Nephron progenitor cell (in vitro differentiated cells): ENCODE measurements around the gene ENOSF1.

Experiments used
- DNase-seq: peaks from one replicate; pipeline ENCODE4 v3.0.0; 2021
- H3K27ac Mint-ChIP-seq: 2 replicates; pipeline ENCODE4 v1.8.0; 2021; ENCODE audit warnings: mild to moderate bottlenecking, moderate library complexity, mixed read lengths
- H3K27me3 Mint-ChIP-seq: 2 replicates; pipeline ENCODE4 v1.8.0; 2021; ENCODE audit warnings: mild to moderate bottlenecking, low read depth, mixed read lengths; ENCODE audit not compliant: poor library complexity
- H3K36me3 Mint-ChIP-seq: 2 replicates; pipeline ENCODE4 v1.8.0; 2021; ENCODE audit warnings: low read depth, mixed read lengths
- H3K4me1 Mint-ChIP-seq: 2 replicates; pipeline ENCODE4 v1.8.0; 2021; ENCODE audit warnings: mixed read lengths
- H3K4me3 Mint-ChIP-seq: 2 replicates; pipeline ENCODE4 v1.8.0; 2021; ENCODE audit warnings: mild to moderate bottlenecking, moderate library complexity, mixed read lengths
- H3K9me3 Mint-ChIP-seq: 2 replicates; pipeline ENCODE4 v1.8.0; 2021; ENCODE audit warnings: mild to moderate bottlenecking, moderate library complexity, mixed read lengths
- CTCF ChIP-seq: fragments of 200-600 bp; sonication (generic); IDR thresholded peaks from 2 replicates; pipeline ENCODE4 v1.5.0; 2021; ENCODE audit warnings: antibody characterized with exemption

Gene ENOSF1

GRCh38 chr18:629269-630150 lies 82.9 kb downstream of the ENOSF1 start:
- TF ChIP-seq CTCF = peak; percentile 10
- Mint-ChIP-seq H3K4me1 (no peaks in the 10 kb centered on the region), H3K9me3 (peaks cover 3% of the 10 kb centered on the region), H3K36me3 (peaks cover 9% of the 10 kb centered on the region), H3K4me3 (no peak overlapping the region), H3K27me3 (no peaks in the 10 kb centered on the region), H3K27ac (no peak overlapping the region)
- no peak for DNase-seq

GRCh38 chr18:627231-627630 lies 85.2 kb downstream of the ENOSF1 start:
- H3K36me3 Mint-ChIP-seq = peaks cover 9% of the 10 kb centered on the region

GRCh38 chr18:623761-624620 lies 88.4 kb downstream of the ENOSF1 start:
- Mint-ChIP-seq H3K4me3 (no peak overlapping the region), H3K4me1 (peaks cover 13% of the 10 kb centered on the region), H3K27me3 (peaks cover 3% of the 10 kb centered on the region), H3K27ac (no peak overlapping the region), H3K9me3 (no peaks in the 10 kb centered on the region), H3K36me3 (no peaks in the 10 kb centered on the region)
- peak; percentile 73 for DNase-seq
- peak; percentile 75 for TF ChIP-seq CTCF

More at GRCh38 chr18:627231-627630, 85.2 kb downstream of the ENOSF1 start:
- Mint-ChIP-seq H3K9me3 (peaks cover 3% of the 10 kb centered on the region), H3K27ac (no peak overlapping the region), H3K4me1 (no peaks in the 10 kb centered on the region), H3K4me3 (no peak overlapping the region), H3K27me3 (peaks cover 3% of the 10 kb centered on the region)
- TF ChIP-seq CTCF = no peak
- DNase-seq = no peak

- no peak for TF ChIP-seq CTCF
- Mint-ChIP-seq H3K9me3 (no peaks in the 10 kb centered on the region), H3K4me1 (peaks cover 21% of the 10 kb centered on the region), H3K27ac (no peak overlapping the region), H3K36me3 (no peaks in the 10 kb centered on the region), H3K27me3 (peaks cover 3% of the 10 kb centered on the region), H3K4me3 (no peak overlapping the region)
- no peak for DNase-seq
Measured at GRCh38 chr18:622289-622688, 90.1 kb downstream of the ENOSF1 start.

GRCh38 chr18:621291-622043 lies 91.0 kb downstream of the ENOSF1 start:
- H3K36me3 Mint-ChIP-seq = no peaks in the 10 kb centered on the region
- H3K4me3 Mint-ChIP-seq = no peak overlapping the region
- peaks cover 23% of the 10 kb centered on the region for H3K4me1 Mint-ChIP-seq

More at GRCh38 chr18:621291-622043, 91.0 kb downstream of the ENOSF1 start:
- DNase-seq = peak; percentile 29
- TF ChIP-seq CTCF = no peak
- peaks cover 3% of the 10 kb centered on the region for H3K27me3 Mint-ChIP-seq
- H3K27ac Mint-ChIP-seq = no peak overlapping the region
- no peaks in the 10 kb centered on the region for H3K9me3 Mint-ChIP-seq
